GDM1 (cell line): Measurements from ENCODE around the gene DHRS11.
A peak's percentile ranks its signal among the peaks of the same experiment; 100 is the strongest.

Experiments used
- DNase-seq: peaks from one replicate; lab custom pipeline; 2025; lab: John Stamatoyannopoulos, UW

The DHRS11 gene

GRCh38 chr17:36616061-36617029, 24.7 kb downstream of the DHRS11 start:
- no peak for DNase-seq

GRCh38 chr17:36617773-36618172, 26.1 kb downstream of the DHRS11 start:
- DNase-seq = no peak

DNA sequence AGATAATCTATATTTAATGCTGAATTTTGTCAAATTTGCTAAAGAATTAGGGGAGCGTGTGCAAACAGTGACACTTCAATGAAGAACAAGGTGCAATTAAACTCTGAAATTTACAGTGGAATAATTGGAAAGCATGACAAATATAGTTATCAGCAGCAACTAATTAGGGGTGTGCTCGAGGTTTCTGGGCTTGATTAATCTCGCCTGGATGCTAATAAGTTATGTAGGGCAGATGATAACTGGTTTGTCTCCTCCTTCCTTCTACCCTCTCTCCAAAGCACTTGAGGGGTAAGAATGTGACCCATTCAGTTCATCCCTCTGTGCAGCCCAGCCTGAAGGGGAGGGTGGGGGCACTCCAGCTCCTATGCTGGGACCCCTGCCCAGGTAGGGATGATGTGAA, 31.6 kb downstream of the DHRS11 start:
- DNase-seq = no peak

- no peak for DNase-seq
These were observed 33.5 kb downstream of the DHRS11 start for GRCh38 chr17:36625188-36625587.

GRCh38 chr17:36627101-36627500, 35.4 kb downstream of the DHRS11 start:
- no peak for DNase-seq

DNA sequence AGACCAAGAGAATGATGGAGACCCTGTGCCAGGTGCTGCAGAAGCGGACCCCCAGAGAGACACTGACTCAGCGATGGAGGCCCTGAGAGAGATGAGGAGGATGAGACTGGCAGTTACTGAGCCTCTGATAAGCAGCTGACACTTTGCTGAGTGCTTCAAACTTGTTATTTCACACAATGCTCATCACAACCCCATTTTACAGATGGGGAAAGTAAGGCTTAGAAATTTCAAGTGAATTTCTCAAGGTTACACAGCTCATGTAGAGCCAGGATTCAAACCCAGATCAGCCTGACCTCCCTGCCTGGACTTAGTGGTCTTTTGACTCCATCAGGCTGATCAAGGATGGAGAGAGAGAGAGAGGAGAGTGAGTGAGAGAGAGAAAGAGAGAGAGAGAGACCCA, 36.9 kb downstream of the DHRS11 start:
- no peak for DNase-seq

DNA sequence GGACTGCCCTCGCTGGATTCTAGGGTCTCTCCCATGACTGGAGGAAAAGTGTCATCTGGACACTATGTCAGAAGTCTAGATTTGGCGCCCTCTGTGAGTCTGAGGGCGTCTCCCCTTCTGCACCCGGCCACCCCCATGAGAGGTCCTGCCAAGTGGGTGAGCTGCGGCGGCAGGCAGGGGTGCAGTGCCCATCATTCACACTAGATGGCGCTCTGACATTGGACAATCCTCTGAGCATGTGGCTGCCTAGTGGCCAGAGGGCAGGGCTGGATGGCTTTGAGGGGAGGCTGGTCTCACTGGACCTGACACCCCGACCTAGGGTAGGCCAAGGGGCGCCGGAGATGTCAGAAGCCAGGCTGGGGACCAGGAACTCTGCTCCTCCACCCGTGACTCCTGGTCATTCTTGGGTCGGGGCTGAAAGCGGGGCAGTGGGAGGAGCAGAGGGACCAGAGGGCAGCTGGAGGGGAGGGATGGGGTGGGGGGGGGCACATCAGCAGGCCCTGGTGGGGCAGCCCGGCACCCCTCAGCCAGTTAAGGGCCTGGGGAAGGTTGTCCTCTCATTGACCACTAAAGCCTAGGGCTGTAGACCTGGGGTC, 37.7 kb downstream of the DHRS11 start:
- peak; percentile 46 for DNase-seq

DNA sequence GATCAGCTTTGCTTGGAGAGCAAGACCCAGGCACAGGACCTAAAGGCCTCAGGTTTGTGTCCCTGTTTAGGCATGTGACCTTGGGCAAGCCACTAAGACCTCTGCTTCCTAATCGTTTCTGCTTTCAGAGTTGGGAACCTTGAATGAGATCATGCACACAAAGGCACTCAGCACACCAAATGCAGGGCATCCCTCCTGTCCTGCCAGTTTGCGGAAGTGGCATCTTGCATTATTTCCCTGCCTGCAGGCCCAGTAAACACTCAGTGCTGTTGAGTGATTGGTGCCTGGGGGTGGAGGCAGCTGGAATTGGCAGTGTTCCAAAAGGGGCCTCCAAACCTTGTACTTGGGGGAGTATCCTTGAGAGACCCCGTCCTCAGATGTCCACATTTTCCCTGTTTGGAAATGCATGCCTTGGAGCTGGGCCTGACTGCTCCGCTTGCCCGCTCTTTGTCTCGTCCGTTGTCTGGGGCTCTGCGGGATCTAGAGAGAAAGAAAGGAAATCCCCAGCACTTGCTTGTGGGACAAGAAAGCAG, 38.4 kb downstream of the DHRS11 start:
- no peak for DNase-seq

- DNase-seq = no peak
These were observed 39.3 kb downstream of the DHRS11 start for GRCh38 chr17:36631022-36631421.

DNA sequence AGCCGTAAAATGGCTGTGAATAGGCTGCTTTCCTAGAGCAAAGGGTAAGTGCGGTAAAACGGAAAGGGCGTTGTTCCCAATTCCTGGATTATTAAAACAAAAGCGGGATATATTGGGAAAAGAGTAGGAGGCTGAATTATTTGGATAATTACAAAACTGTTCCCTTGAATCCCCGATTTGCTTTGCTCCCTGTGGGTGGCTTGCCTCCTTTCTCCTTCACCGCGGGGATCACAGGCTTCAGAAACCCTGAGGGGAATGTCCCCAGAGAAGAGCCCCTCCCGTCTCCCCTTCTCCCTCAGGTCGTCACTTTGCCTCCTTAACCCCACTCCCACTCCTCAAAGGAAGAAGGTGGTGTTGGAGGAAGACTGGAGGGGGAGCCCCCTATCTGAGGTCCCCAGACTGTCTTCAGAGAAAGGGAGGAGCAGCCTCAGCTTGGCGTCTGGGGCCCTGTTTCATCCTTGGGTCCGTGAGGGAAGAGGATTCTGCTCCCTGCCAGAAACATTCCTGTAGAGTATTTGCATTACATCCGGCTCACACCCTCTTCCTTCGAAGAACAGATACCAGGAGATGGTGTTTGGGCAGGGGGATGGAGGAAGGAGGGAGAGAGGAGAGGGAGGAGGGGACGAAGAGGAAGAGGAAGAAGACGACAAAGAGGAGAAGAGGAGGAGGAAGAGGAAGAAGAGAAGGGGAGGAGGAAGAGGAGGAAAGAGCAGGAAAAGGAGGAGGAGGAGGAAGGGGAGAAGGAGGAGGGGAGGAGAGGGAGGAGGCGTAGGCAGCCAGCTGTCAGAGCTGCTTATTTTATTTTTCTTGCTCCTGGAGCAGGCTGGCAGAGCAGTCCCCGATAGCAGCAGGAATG, 41.5 kb downstream of the DHRS11 start:
- no peak for DNase-seq

GRCh38 chr17:36640346-36640745, 48.7 kb downstream of the DHRS11 start:
- no peak for DNase-seq

DNA sequence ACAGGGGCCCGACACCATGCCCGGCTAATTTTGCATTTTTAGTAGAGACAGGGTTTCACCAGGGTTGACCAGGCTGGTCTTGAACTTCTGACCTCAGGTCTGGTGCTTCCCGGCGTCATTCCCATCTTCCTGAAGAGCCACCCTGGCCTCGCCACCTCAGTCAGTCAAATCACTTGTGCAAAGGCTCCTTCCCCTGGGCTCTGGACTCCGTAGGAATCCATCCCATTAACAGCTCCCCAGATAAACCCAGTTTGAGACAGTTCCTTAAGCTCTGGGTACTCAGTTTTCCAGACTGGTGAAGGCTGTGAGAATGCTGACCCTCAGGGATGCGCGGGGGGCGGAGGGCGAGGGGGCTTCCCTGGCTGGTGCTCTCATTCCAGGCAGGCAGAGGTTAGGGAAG, 49.2 kb downstream of the DHRS11 start:
- no peak for DNase-seq

GRCh38 chr17:36641331-36641876, 49.7 kb downstream of the DHRS11 start:
- no peak for DNase-seq

DNA sequence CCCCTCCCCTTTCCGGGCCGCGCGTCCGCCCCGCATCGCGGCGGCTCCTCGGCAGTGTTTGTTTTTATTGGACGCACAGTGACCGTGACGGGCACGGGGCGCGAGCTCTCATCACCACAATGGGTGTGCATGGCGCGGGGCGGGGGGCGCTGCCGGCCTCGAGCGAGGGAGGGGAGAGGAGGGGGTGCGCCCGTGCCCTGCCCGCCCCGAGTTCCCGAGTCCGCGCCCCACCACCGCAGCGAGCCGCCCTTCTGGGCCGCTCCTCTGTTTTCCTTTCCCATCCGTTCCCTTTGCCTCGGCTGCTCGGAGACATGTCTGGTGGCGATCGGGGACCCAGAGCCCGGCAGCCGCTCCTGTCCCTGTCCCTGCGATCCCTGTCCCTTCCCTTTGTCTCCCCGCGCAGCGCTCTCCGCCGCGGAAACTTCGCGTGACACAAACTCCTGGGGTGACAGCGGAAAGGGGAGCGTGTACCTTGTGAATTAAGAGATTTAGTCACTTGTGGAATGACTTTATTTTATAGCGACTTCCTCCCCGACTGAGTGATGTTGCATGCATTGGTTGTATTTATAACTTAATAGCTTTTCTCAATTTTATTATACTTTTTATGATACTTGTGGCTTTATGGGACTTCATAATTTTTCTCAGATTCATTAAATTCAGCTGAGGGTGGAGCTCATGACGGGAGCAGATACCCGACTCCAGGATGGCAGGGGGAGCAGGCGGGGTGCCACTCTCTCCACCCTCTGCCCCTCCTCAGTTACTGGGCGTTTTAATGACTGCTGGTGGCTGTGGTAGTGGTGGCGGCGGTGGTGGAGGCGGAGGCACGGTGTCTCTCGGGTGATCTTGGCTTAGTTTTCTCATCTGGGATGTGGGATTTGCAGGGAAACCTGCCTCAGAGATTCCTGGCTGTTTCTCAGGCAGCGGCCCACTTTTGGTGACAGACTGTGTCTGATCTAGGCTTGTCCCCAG, 50.5 kb downstream of the DHRS11 start:
- DNase-seq = no peak

DNA sequence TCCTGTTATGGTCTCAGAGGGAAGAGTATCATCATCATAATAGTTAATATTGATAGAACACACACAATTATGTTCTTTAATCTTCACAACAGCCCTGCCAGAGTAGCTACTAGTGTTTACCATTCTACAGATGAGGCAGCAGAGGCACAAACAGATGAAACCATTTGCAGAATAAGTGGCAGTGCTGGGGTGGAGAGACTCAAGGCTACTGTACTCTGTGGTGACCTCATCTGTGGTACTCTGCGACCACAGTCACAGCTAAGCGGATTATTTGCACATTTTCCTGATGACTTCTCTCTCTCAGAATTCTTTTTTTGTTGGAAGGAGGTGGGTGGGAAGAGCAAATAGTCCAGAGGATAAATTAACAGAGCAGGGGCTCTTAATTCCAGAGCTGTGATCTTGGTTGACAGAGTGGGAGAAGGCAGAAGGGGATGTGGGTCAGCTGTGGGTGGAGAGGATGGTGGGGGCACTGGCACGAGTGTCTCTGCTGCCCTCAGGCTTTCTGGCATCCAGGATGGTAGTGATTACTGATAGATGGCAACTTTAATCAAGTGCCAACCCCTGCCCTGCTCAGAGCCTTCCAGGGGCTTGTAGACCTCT, 51.5 kb downstream of the DHRS11 start:
- no peak for DNase-seq

DNA sequence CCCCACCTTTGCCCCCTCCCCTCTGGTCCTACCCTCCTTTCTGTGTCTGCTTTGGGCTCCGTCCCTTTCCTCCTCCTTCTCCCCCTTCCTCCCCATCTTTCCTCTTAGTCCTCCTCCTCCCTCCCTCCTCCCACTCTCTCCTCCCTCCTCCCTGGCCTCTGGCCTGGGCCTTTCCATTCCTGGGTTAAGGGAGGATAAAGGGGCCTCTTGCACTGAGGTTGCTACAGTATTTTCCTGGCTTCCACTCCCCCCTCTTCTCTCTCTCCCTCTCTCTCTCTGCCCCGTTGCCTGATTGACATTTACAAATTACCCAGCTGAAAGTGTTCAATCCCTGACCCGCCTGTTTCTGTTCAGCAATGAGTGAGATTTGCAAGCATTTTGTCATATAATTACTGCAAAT, 53.7 kb downstream of the DHRS11 start:
- no peak for DNase-seq

GRCh38 chr17:36647636-36648035, 56.0 kb downstream of the DHRS11 start:
- DNase-seq = no peak

DNA sequence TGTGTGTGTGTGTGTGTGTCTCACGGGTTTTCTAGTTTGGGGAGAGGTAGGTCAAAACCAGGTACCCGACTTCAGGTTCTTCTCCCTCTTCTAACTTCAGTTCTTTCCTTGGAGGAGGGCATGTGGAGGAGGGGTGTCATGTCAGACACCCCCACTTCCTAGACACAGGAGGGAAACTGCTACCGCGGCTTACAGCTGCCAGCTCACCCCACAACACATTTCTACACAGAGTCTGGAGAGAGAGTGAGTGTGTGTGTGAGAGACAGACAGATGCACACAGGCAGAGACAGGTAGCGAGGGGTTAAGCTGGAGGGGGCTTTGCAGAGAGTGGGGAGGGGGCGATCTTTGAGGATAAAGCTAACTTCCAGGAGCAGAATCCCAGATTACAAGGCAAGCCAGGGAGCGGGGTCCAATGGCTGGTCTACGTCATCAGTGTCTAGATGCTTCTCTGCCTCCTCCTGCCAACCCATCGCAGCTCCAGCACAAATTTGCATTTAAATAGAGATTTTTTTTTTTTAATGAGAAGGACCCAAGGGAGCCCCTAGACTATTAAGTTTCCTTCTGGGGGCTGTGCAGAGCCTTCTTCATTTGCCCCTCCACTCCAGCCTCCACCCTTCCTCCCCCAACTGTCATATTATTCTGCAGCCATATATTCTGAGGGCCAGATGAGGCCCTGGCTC, 58.6 kb downstream of the DHRS11 start:
- DNase-seq = no peak
